HG02938 (cell line): ENCODE measurements around the gene TMEM243.
"Not testable (repeated sequence)": the region's sequence is repeated elsewhere in the genome, so short reads cannot be mapped to it uniquely, and the experiment has no call there.

Experiments used
- ATAC-seq: cut with Tn5 transposase; IDR thresholded peaks from one replicate; pipeline ENCODE4 v1.9.1; 2021; ENCODE audit warnings: mild to moderate bottlenecking, moderate library complexity; ENCODE audit not compliant: unreplicated experiment

The TMEM243 gene

GRCh38 chr7:87212498-87212897 lies 7.0 kb downstream of the TMEM243 start:
- ATAC-seq: no peak

- ATAC-seq: no peak
These were observed 9.0 kb downstream of the TMEM243 start for GRCh38 chr7:87210506-87210905.

GRCh38 chr7:87209295-87209924 lies 10.1 kb downstream of the TMEM243 start:
- no peak for ATAC-seq

- no peak for ATAC-seq
These were observed 13.2 kb downstream of the TMEM243 start for GRCh38 chr7:87206361-87206760.

- not testable (repeated sequence) for ATAC-seq
These were observed 13.8 kb downstream of the TMEM243 start for GRCh38 chr7:87205701-87206100.

GRCh38 chr7:87204933-87205332 lies 14.6 kb downstream of the TMEM243 start:
- no peak for ATAC-seq

- ATAC-seq: not testable (repeated sequence)
These were observed 15.6 kb downstream of the TMEM243 start for GRCh38 chr7:87203929-87204328.

- peak; percentile 63 for ATAC-seq
These were observed 16.8 kb downstream of the TMEM243 start for GRCh38 chr7:87202705-87203104.

GRCh38 chr7:87202208-87202607 lies 17.3 kb downstream of the TMEM243 start:
- ATAC-seq: no peak

- no peak for ATAC-seq
These were observed 19.7 kb downstream of the TMEM243 start for GRCh38 chr7:87199700-87200450.

GRCh38 chr7:87199241-87199640 lies 20.3 kb downstream of the TMEM243 start:
- ATAC-seq: no peak

- ATAC-seq: no peak
These were observed 25.6 kb downstream of the TMEM243 start for GRCh38 chr7:87193912-87194311.

- no peak for ATAC-seq
These were observed 26.6 kb downstream of the TMEM243 start for GRCh38 chr7:87192784-87193487.

- no peak for ATAC-seq
These were observed 28.7 kb downstream of the TMEM243 start for GRCh38 chr7:87190783-87191182.

- no peak for ATAC-seq
These were observed 30.6 kb downstream of the TMEM243 start for GRCh38 chr7:87188930-87189329.

- ATAC-seq: no peak
These were observed 32.4 kb downstream of the TMEM243 start for GRCh38 chr7:87187120-87187519.

- ATAC-seq: no peak
These were observed 40.4 kb downstream of the TMEM243 start for GRCh38 chr7:87179180-87179579.

GRCh38 chr7:87178320-87178719 lies 41.2 kb downstream of the TMEM243 start:
- no peak for ATAC-seq

GRCh38 chr7:87173471-87173870 lies 46.1 kb downstream of the TMEM243 start:
- no peak for ATAC-seq

- ATAC-seq: no peak
These were observed 48.1 kb downstream of the TMEM243 start for GRCh38 chr7:87171282-87171934.

GRCh38 chr7:87170828-87171227 lies 48.7 kb downstream of the TMEM243 start:
- ATAC-seq: no peak
